Glutamatergic neuron (in vitro differentiated cells): ENCODE measurements around the gene RENBP. TPM values are rescaled to one million over a fixed set of nuclear protein-coding genes. Genes with fewer than 3 reads are reported as not detected.
A peak's percentile ranks its signal among the peaks of the same experiment; 100 is the strongest.

Source experiments
- DNase-seq: peaks from one replicate; pipeline ENCODE4 v3.0.0; 2022
- H3K27ac Mint-ChIP-seq: one replicate; pipeline ENCODE4 v1.8.0; 2020; ENCODE audit warnings: mild to moderate bottlenecking, mixed read lengths, inconsistent platforms; ENCODE audit not compliant: unreplicated experiment
- H3K27me3 Mint-ChIP-seq: one replicate; pipeline ENCODE4 v1.8.0; 2020; ENCODE audit warnings: mild to moderate bottlenecking, moderate library complexity, mixed read lengths, inconsistent platforms; ENCODE audit not compliant: unreplicated experiment
- H3K36me3 Mint-ChIP-seq: one replicate; pipeline ENCODE4 v1.8.0; 2020; ENCODE audit warnings: mild to moderate bottlenecking, mixed read lengths, inconsistent platforms; ENCODE audit not compliant: unreplicated experiment
- H3K4me1 Mint-ChIP-seq: one replicate; pipeline ENCODE4 v1.8.0; 2020; ENCODE audit warnings: mild to moderate bottlenecking, low read depth, mixed read lengths, inconsistent platforms; ENCODE audit not compliant: unreplicated experiment
- H3K4me3 Mint-ChIP-seq: one replicate; pipeline ENCODE4 v1.8.0; 2020; ENCODE audit warnings: mild to moderate bottlenecking, mixed read lengths, inconsistent platforms; ENCODE audit not compliant: unreplicated experiment
- H3K9me3 Mint-ChIP-seq: one replicate; pipeline ENCODE4 v1.8.0; 2020; ENCODE audit warnings: mild to moderate bottlenecking, moderate library complexity, mixed read lengths, inconsistent platforms; ENCODE audit not compliant: unreplicated experiment
- total RNA-seq: library from RNA; stranded (reverse); fragmentation: NEBNext Ultra II Directional; extraction: Animal tissue kit (Norgen Biotek cat#: 25700); gene quantifications from one replicate; pipeline ENCODE4 v1.2.1, GENCODE V29; 2021; ENCODE audit not compliant: unreplicated experiment
- TF ChIP-seq, protein P1 (sequence below): fragments of 200-600 bp; sonication (generic); IDR thresholded peaks from one replicate; pipeline ENCODE4 v1.5.0; 2021; ENCODE audit not compliant: partially characterized antibody, unreplicated experiment

The RENBP gene
- total RNA-seq, 1 donor from 2014 or later, result 16.1 TPM

- H3K4me1 Mint-ChIP-seq, result no peaks in the 10 kb centered on the region
- H3K36me3 Mint-ChIP-seq, result no peaks in the 10 kb centered on the region
- no peak overlapping the region for H3K27ac Mint-ChIP-seq
- no peak for DNase-seq
- H3K4me3 Mint-ChIP-seq, result no peak overlapping the region
- TF ChIP-seq, protein P1, sequence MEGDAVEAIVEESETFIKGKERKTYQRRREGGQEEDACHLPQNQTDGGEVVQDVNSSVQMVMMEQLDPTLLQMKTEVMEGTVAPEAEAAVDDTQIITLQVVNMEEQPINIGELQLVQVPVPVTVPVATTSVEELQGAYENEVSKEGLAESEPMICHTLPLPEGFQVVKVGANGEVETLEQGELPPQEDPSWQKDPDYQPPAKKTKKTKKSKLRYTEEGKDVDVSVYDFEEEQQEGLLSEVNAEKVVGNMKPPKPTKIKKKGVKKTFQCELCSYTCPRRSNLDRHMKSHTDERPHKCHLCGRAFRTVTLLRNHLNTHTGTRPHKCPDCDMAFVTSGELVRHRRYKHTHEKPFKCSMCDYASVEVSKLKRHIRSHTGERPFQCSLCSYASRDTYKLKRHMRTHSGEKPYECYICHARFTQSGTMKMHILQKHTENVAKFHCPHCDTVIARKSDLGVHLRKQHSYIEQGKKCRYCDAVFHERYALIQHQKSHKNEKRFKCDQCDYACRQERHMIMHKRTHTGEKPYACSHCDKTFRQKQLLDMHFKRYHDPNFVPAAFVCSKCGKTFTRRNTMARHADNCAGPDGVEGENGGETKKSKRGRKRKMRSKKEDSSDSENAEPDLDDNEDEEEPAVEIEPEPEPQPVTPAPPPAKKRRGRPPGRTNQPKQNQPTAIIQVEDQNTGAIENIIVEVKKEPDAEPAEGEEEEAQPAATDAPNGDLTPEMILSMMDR, result no peak
- H3K27me3 Mint-ChIP-seq, result no peaks in the 10 kb centered on the region
- peaks cover 3% of the 10 kb centered on the region for H3K9me3 Mint-ChIP-seq
Observed at GRCh38 chrX:153953892-153954557, 9.6 kb upstream of the RENBP start.

DNA sequence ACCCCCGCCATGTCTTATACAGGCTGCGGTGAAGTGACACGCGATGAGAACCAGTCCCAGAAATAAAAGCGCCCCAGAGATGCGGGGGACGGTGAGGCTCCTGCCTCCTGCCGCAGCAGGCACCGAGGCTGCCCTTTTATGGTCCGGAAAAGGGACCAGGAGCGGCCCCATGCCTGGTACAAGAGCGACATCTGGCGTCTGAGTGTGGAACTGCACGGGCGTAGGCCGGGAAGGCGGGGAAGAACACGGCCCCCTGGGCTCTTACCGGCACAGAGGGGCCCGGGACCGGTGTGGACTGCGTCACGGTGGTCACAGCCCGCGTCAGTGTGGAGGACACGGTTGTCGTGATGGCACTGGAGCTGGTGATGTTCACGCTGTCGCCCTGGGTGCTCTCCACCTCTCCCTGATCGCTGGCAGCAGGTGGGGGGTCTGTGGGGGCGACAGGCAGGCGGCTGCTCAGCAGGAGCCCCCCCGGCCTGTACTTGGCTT is 8.9 kb upstream of the RENBP start:
- Mint-ChIP-seq H3K9me3 (peaks cover 3% of the 10 kb centered on the region), H3K4me3 (no peak overlapping the region), H3K4me1 (no peaks in the 10 kb centered on the region), H3K36me3 (no peaks in the 10 kb centered on the region), H3K27ac (no peak overlapping the region), H3K27me3 (no peaks in the 10 kb centered on the region)
- TF ChIP-seq, protein P1, result peak; percentile 92
- peak; percentile 81 for DNase-seq

DNA sequence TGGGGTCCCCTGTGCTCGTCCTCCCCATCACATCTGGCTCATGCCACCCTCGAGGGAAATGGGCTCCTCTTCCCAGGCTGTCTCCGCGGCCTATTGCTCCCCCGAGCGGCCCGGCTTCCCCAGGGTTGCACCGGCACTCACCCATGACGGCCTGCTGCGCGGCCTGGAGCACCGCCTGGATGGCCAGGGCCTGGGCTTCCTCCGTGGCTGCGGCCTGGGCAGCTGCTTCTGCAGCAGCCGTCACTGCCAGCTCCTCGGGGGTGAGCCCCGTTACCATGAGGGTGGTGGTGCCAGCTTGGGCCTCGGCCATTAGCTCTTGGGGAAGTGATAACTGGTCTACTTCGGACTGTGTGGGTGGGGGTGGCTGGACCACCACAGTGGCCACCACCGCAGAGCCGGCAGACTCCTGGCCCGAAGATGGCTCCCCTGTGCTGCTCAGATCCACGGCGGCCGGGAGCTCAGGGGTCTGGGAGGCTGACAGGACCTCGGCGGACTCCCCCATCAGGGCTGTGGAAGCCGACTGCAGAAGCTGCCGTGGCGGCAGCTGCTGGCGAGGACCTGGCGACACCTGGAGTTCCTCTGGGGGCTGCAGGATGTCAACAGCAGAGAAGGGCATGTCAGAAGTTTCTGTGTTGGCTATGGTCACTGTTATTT is 8.1 kb upstream of the RENBP start:
- no peak overlapping the region for H3K4me3 Mint-ChIP-seq
- no peak for DNase-seq
- peak overlapping the region; percentile 28 for H3K27ac Mint-ChIP-seq
- peaks cover 2% of the 10 kb centered on the region for H3K27me3 Mint-ChIP-seq
- peaks cover under 1% of the 10 kb centered on the region for H3K4me1 Mint-ChIP-seq
- peaks cover 5% of the 10 kb centered on the region for H3K9me3 Mint-ChIP-seq
- H3K36me3 Mint-ChIP-seq, result no peaks in the 10 kb centered on the region
- TF ChIP-seq, protein P1, result no peak

- Mint-ChIP-seq H3K4me3 (no peak overlapping the region), H3K27me3 (peaks cover 3% of the 10 kb centered on the region), H3K27ac (no peak overlapping the region), H3K9me3 (peaks cover 5% of the 10 kb centered on the region), H3K36me3 (no peaks in the 10 kb centered on the region), H3K4me1 (peaks cover 3% of the 10 kb centered on the region)
- no peak for DNase-seq
- TF ChIP-seq, protein P1, result no peak
Observed at GRCh38 chrX:153951683-153952372, 7.4 kb upstream of the RENBP start.
